KMS-11 (cell line): Measurements from ENCODE around the gene MTMR12.
"Not testable (repeated sequence)": the region's sequence is repeated elsewhere in the genome, so short reads cannot be mapped to it uniquely, and the experiment has no call there.

Experiments
- H2AFZ ChIP-seq: fragments of 200-600 bp; sonication (generic); 2 replicates; pipeline ENCODE4 v1.6.1; 2016; ENCODE audit warnings: antibody characterized with exemption, mixed run types, low read depth
- H3K27ac ChIP-seq: fragments of 200-600 bp; sonication (generic); 2 replicates; pipeline ENCODE4 v1.6.1; 2016; ENCODE audit warnings: mild to moderate bottlenecking, mixed run types
- H3K27me3 ChIP-seq: fragments of 200-600 bp; sonication (generic); 2 replicates; pipeline ENCODE4 v1.6.1; 2017; ENCODE audit warnings: mild to moderate bottlenecking, low read depth, mixed run types, moderate library complexity; ENCODE audit not compliant: insufficient read depth
- H3K36me3 ChIP-seq: fragments of 200-600 bp; sonication (generic); 2 replicates; pipeline ENCODE4 v1.6.1; 2017; ENCODE audit warnings: mild to moderate bottlenecking, mixed run types; ENCODE audit not compliant: insufficient read depth
- H3K4me1 ChIP-seq: fragments of 200-600 bp; sonication (generic); 2 replicates; pipeline ENCODE4 v1.6.1; 2016; ENCODE audit warnings: mild to moderate bottlenecking, low read depth, mixed run types; ENCODE audit not compliant: poor library complexity, severe bottlenecking
- H3K4me2 ChIP-seq: fragments of 200-600 bp; sonication (generic); 2 replicates; pipeline ENCODE4 v1.7.0; 2016; ENCODE audit warnings: mild to moderate bottlenecking, mixed run types
- H3K4me3 ChIP-seq: fragments of 200-600 bp; sonication (generic); IDR thresholded peaks from 2 replicates; pipeline ENCODE4 v1.6.1; 2017; ENCODE audit warnings: low read depth, low read length, mixed read lengths; ENCODE audit not compliant: insufficient read depth
- H3K79me2 ChIP-seq: fragments of 200-600 bp; sonication (generic); 2 replicates; pipeline ENCODE4 v1.6.1; 2016; ENCODE audit warnings: low read depth, mixed run types; ENCODE audit not compliant: insufficient read depth
- H3K9ac ChIP-seq: fragments of 200-600 bp; sonication (generic); 2 replicates; pipeline ENCODE4 v1.6.1; 2016; ENCODE audit warnings: mild to moderate bottlenecking, mixed run types
- H4K20me1 ChIP-seq: fragments of 200-600 bp; sonication (generic); 2 replicates; pipeline ENCODE4 v1.6.1; 2016; ENCODE audit warnings: mild to moderate bottlenecking, mixed run types; ENCODE audit not compliant: insufficient read depth
- TF ChIP-seq, protein P1 (sequence below): fragments of 200-600 bp; sonication (generic); conservative IDR thresholded peaks from 2 replicates; pipeline ENCODE4 v1.6.1; 2017; ENCODE audit warnings: low read depth, mild to moderate bottlenecking, antibody characterized with exemption, low read length, moderate library complexity, mixed read lengths

MTMR12 gene

DNA sequence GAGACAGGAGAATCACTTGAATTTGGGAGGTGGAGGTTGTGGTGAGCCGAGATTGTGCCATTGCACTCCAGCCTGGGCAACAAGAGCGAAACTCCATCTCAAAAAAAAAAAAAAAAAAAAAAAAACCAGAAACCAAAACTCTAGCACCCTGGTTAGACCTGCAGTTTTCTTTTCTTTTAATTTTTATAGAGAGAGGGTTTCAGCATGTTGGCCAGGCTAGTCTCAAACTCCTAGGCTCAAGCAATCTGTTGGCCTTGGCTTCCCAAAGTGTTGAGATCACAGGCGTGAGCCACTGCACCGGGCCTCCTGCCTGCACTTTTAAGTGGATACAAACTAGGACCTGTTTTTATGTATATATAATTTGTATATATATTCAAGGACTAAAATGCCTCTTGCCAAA is 12.9 kb upstream of the MTMR12 start:
- no peaks in the 10 kb centered on the region for H3K27me3 ChIP-seq
- peak overlapping the region; percentile 37; the same call in 1 of the 2 replicates for H2AFZ ChIP-seq
- H3K36me3 ChIP-seq: no peaks in the 10 kb centered on the region
- TF ChIP-seq, protein P1, sequence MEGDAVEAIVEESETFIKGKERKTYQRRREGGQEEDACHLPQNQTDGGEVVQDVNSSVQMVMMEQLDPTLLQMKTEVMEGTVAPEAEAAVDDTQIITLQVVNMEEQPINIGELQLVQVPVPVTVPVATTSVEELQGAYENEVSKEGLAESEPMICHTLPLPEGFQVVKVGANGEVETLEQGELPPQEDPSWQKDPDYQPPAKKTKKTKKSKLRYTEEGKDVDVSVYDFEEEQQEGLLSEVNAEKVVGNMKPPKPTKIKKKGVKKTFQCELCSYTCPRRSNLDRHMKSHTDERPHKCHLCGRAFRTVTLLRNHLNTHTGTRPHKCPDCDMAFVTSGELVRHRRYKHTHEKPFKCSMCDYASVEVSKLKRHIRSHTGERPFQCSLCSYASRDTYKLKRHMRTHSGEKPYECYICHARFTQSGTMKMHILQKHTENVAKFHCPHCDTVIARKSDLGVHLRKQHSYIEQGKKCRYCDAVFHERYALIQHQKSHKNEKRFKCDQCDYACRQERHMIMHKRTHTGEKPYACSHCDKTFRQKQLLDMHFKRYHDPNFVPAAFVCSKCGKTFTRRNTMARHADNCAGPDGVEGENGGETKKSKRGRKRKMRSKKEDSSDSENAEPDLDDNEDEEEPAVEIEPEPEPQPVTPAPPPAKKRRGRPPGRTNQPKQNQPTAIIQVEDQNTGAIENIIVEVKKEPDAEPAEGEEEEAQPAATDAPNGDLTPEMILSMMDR: no peak
- H3K9ac ChIP-seq: peak overlapping the region; percentile 17; the same call in 1 of the 2 replicates
- no peak overlapping the region for H3K4me3 ChIP-seq
- no peaks in the 10 kb centered on the region for H3K79me2 ChIP-seq
- no peaks in the 10 kb centered on the region for H4K20me1 ChIP-seq
- H3K4me1 ChIP-seq: peaks cover 35% of the 10 kb centered on the region
- peak overlapping the region; percentile 83 for H3K4me2 ChIP-seq
- H3K27ac ChIP-seq: peak overlapping the region; percentile 62

DNA sequence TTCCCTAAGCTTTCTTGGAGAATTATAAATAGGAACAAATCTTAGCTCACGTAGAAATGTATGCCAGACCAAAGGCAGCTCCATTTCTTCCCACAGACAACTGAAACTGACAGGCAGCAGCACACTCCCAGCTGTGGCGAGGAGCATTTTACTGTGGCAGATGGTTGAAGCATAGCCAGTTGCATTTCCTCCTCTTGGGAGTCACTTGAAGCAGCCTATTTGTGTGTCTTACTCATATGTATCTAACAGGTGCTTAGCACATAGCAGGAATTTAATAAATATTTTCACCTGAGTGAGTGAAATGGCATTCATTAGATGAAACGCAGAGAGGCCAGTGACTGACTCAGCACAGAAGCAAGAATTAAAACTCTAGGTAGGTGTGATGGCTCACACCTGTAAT is 12.3 kb upstream of the MTMR12 start:
- no peak overlapping the region for H3K4me3 ChIP-seq
- TF ChIP-seq, protein P1: no peak

DNA sequence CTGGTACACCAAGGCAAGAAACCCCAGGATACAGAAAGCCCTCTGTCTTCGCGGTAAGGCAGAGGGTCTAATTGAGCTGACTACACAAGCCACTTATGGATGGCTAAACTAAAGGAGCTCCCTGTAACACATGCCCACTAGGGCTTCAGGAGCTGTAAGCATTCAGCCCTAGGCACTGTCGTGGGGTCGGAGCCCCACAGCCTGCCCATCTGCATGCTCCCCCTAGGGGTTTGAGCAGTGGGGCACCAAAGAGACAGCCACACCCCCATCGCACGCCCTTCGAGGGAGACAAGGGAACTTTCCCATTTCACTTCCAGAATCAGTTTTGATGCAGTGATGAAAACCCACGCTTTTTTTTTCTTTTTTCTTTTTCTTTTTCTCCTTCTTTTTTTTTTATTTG is 11.0 kb upstream of the MTMR12 start:
- Histone ChIP-seq H3K79me2 (no peaks in the 10 kb centered on the region), H3K4me3 (no peak overlapping the region), H4K20me1 (no peaks in the 10 kb centered on the region), H3K27ac (no peak overlapping the region), H3K4me1 (peaks cover 35% of the 10 kb centered on the region), H3K36me3 (no peaks in the 10 kb centered on the region), H3K4me2 (no peak overlapping the region), H3K9ac (no peak overlapping the region), H2AFZ (no peak overlapping the region), H3K27me3 (no peaks in the 10 kb centered on the region)
- TF ChIP-seq, protein P1: no peak

More for the DNA sequence above, 12.3 kb upstream of the MTMR12 start:
- Histone ChIP-seq H4K20me1 (no peaks in the 10 kb centered on the region), H2AFZ (no peak overlapping the region; the same call in 1 of the 2 replicates), H3K79me2 (no peaks in the 10 kb centered on the region), H3K4me2 (peak overlapping the region; percentile 83), H3K36me3 (no peaks in the 10 kb centered on the region), H3K4me1 (peaks cover 35% of the 10 kb centered on the region), H3K27me3 (no peaks in the 10 kb centered on the region), H3K27ac (peak overlapping the region; percentile 62), H3K9ac (peak overlapping the region; percentile 1; the same call in 1 of the 2 replicates)

DNA sequence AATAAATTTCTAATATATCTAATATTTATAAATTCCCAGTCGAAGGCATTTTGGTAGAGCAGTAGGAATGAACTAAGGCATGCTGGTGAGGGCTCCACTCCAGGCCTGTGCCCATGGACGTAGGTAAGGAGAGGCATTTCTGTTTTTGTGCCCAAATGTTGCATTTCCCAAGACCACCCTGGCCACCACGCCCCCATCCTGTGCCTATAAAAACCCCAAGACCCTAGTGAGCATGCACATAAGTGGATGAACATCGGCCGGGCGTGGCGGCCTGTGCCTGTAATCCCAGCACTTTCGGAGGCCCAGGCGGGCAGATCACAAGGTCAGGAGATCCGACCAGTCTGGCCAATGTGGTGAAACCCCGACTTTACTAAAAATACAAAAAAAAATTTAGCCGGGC is 10.1 kb upstream of the MTMR12 start:
- peaks cover 35% of the 10 kb centered on the region for H3K4me1 ChIP-seq
- H3K4me3 ChIP-seq: no peak overlapping the region
- H3K27ac ChIP-seq: no peak overlapping the region
- no peaks in the 10 kb centered on the region for H3K27me3 ChIP-seq
- TF ChIP-seq, protein P1: no peak
- H3K9ac ChIP-seq: no peak overlapping the region
- H2AFZ ChIP-seq: no peak overlapping the region
- H3K4me2 ChIP-seq: no peak overlapping the region
- no peaks in the 10 kb centered on the region for H4K20me1 ChIP-seq
- H3K79me2 ChIP-seq: no peaks in the 10 kb centered on the region
- H3K36me3 ChIP-seq: no peaks in the 10 kb centered on the region

DNA sequence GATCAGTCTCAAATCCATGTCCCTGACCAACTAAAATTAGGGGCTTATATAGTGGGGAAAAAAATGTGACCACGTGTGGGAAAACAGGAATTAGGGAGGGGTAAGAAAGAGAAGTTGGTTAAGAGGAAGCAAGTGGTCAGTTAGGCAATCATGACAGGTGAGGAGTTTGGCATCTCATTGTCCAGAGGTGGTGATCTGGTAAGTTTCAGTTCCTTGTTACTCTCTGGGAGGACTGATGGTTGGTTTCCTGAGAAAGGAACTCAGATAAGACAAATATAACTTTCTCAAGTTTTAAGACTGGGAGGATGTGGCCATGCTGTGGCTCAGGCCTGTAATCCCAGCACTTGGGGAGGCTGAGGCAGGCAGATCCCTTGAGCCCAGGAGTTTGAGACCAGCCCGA is 9.0 kb upstream of the MTMR12 start:
- H3K27ac ChIP-seq, H3K79me2 ChIP-seq, H4K20me1 ChIP-seq, H3K36me3 ChIP-seq, H3K27me3 ChIP-seq, H3K4me2 ChIP-seq, H2AFZ ChIP-seq, H3K4me3 ChIP-seq, H3K9ac ChIP-seq: not testable (repeated sequence)
- H3K4me1 ChIP-seq: peaks cover 28% of the 10 kb centered on the region
